GM18508 (cell line): ENCODE data around the gene DVL1.
"Not testable (repeated sequence)": the region's sequence is repeated elsewhere in the genome, so short reads cannot be mapped to it uniquely, and the experiment has no call there.

Source experiments
- ATAC-seq: cut with Tn5 transposase; IDR thresholded peaks from one replicate; pipeline ENCODE4 v1.9.1; 2021; ENCODE audit warnings: moderate number of reproducible peaks; ENCODE audit not compliant: insufficient read depth, unreplicated experiment

DVL1 gene

GRCh38 chr1:1349256-1350012 lies at the start of gene DVL1:
Gene DVL1 (minus strand): TSS chr1:1349418. CDS start chr1:1349065, 353 bp downstream.
- no peak for ATAC-seq

- peak; percentile 9 for ATAC-seq
These were observed 49.5 kb upstream of the DVL1 start for GRCh38 chr1:1398677-1399186.

GRCh38 chr1:1397839-1398523 lies 48.8 kb upstream of the DVL1 start:
- ATAC-seq = no peak

- ATAC-seq = no peak
These were observed 45.9 kb upstream of the DVL1 start for GRCh38 chr1:1395166-1395565.

GRCh38 chr1:1394116-1394515 lies 44.9 kb upstream of the DVL1 start:
- ATAC-seq = no peak

GRCh38 chr1:1393428-1393827 lies 44.2 kb upstream of the DVL1 start:
- no peak for ATAC-seq

- no peak for ATAC-seq
These were observed 43.8 kb upstream of the DVL1 start for GRCh38 chr1:1393014-1393413.

GRCh38 chr1:1391225-1391624 lies 42.0 kb upstream of the DVL1 start:
- no peak for ATAC-seq

- no peak for ATAC-seq
These were observed 41.5 kb upstream of the DVL1 start for GRCh38 chr1:1390675-1391074.

- no peak for ATAC-seq
These were observed 38.9 kb upstream of the DVL1 start for GRCh38 chr1:1388078-1388472.

- ATAC-seq = no peak
These were observed 38.2 kb upstream of the DVL1 start for GRCh38 chr1:1387098-1388077.

- ATAC-seq = no peak
These were observed 36.7 kb upstream of the DVL1 start for GRCh38 chr1:1385931-1386330.

- ATAC-seq = not testable (repeated sequence)
These were observed 36.1 kb upstream of the DVL1 start for GRCh38 chr1:1385339-1385738.

- no peak for ATAC-seq
These were observed 32.1 kb upstream of the DVL1 start for GRCh38 chr1:1381294-1381693.

- no peak for ATAC-seq
These were observed 31.6 kb upstream of the DVL1 start for GRCh38 chr1:1380860-1381259.

- ATAC-seq = no peak
These were observed 28.5 kb upstream of the DVL1 start for GRCh38 chr1:1377540-1378205.

- no peak for ATAC-seq
These were observed 27.5 kb upstream of the DVL1 start for GRCh38 chr1:1376551-1377226.

- peak; percentile 68 for ATAC-seq
These were observed 25.9 kb upstream of the DVL1 start, which contains the start of gene AURKAIP1 for GRCh38 chr1:1374929-1375662. Gene AURKAIP1 (minus strand): TSS chr1:1375207. CDS start chr1:1374756, 451 bp downstream.

- ATAC-seq = no peak
These were observed 25.3 kb upstream of the DVL1 start for GRCh38 chr1:1374589-1374928.
